Mucosa of rectum (tissue), 2 donors: ENCODE data around the gene CAMTA1.

Experiments used
- H3K27ac ChIP-seq, 2 donors: one replicate each; pipeline ENCODE4 v1.7.0; 2013; ENCODE audit warnings: inconsistent platforms in 2 of 2, low read depth in 2 of 2, low read length in 2 of 2
- H3K27me3 ChIP-seq, 2 donors: one replicate each; pipeline ENCODE4 v1.7.0; 2013; ENCODE audit warnings: low read length in 2 of 2; ENCODE audit not compliant: control insufficient read depth in 2 of 2, insufficient read depth in 2 of 2
- H3K36me3 ChIP-seq, 2 donors: one replicate each; pipeline ENCODE4 v1.7.0; 2013; ENCODE audit warnings: low read length in 2 of 2; ENCODE audit not compliant: control insufficient read depth in 2 of 2, insufficient read depth in 2 of 2
- H3K4me1 ChIP-seq, 2 donors: one replicate each; pipeline ENCODE4 v1.7.0; 2013; ENCODE audit warnings: low read length in 2 of 2, mild to moderate bottlenecking in 1 of 2; ENCODE audit not compliant: control insufficient read depth in 2 of 2, insufficient read depth in 2 of 2
- H3K4me3 ChIP-seq, 2 donors: one replicate each; pipeline ENCODE4 v1.7.0; 2013; ENCODE audit warnings: low read length in 2 of 2
- H3K9ac ChIP-seq, 2 donors: one replicate each; pipeline ENCODE4 v1.7.0; 2013; ENCODE audit warnings: low read length in 2 of 2, low read depth in 1 of 2, mild to moderate bottlenecking in 1 of 2
- H3K9me3 ChIP-seq, 2 donors: one replicate each; pipeline ENCODE4 v1.7.0; 2013; ENCODE audit warnings: low read length in 2 of 2; ENCODE audit not compliant: control insufficient read depth in 2 of 2
- donor health status: healthy.
- donor health status: Normal muscosa, but diverticular disease.

Gene CAMTA1

DNA sequence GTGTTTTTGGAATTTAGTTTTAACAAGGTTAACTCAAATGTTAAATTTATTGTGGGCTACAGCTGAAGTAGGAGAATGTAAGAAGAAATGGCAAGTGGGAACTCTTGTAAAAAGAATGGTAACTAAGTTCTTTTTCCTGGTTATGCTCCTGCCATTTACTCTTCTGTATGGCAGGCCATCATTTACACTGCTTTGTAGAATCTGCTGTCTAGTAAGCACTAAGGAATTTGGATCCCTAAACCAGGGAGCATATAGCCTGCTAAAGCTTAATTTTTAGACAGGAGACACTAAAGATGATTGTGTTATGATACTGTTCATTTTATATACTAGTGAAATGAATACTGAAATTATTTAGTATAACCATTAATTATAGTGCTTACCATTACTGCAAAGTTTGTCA lies 85.3 kb downstream of the CAMTA1 start:
- Histone ChIP-seq H3K9ac (no peak overlapping the region), H3K27me3 (no peaks in the 10 kb centered on the region), H3K9me3 (no peaks in the 10 kb centered on the region), H3K27ac (no peak overlapping the region), H3K4me1 (peaks cover 0 to 7% of the 10 kb centered on the region in 2 donors), H3K36me3 (peaks cover 4 to 6% of the 10 kb centered on the region in 2 donors), H3K4me3 (no peak overlapping the region)

DNA sequence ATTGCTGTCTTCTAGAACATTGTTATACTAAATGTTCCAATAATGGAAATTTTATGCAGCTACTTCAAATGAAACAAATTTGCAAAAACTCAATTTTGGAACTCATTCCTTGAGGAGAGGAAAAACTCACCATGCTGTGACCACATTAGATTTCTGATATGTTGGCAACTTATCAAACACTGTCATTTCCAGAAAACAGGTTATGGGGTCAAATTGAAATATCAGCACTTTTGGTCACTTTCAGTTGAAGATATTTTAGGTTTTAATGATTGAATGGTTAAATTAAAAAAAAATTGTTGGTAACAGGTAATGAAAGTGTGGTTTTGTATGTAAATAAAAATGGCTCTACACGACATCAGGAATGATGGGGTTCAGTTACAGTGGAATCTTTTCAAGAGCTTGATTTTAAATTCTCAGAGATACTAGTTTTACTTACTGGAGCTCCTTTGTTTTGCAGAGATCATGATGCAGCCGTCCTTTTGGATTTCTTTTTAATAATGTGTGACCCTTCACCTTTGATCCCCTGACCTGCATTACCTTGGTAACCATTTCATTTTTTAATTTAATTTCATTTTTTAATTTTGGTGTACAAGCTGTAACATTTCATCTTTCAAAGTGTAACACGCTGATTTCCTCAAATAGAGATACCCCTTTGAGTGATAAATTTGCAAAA lies 86.2 kb downstream of the CAMTA1 start:
- Histone ChIP-seq H3K9ac (no peak overlapping the region), H3K4me3 (no peak overlapping the region), H3K27me3 (no peaks in the 10 kb centered on the region), H3K36me3 (peaks cover 4 to 6% of the 10 kb centered on the region in 2 donors), H3K4me1 (peaks cover 0 to 7% of the 10 kb centered on the region in 2 donors), H3K9me3 (no peaks in the 10 kb centered on the region), H3K27ac (no peak overlapping the region)

DNA sequence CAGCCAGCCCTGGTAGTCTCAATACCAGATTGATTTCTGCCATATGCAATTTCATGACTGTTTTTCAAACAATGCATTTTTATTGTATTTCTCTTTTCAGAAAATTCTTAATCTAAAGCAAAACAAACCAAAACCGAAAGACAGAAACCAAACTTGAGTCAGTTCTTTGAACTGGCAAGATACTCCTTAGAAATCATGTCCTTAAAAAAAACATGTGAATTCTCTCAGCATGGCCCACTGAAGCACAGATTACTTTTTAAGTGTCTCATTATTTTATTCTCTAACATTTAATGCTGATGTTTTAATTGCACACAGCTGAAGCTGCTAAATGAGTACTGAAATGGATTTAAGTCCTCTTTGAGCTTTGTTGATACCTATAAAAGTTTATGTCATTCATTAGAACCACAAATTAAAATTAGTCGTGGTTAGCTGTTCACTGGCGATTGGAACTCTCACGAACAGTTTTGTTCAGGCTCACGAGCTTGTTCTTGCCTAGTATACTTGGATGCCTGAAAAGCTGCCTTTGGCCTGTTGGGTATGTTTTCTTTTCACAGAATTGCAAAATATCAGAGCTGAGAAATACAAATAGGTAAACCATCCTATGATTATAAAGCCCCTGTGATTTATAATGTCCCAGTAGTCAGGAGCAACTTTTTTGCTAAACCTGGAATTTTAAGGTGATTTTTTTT lies 87.5 kb downstream of the CAMTA1 start:
- Histone ChIP-seq H3K27ac (no peak overlapping the region), H3K4me1 (peaks cover 0 to 7% of the 10 kb centered on the region in 2 donors), H3K9me3 (no peaks in the 10 kb centered on the region), H3K36me3 (peaks cover 4 to 15% of the 10 kb centered on the region in 2 donors), H3K4me3 (no peak overlapping the region), H3K9ac (no peak overlapping the region), H3K27me3 (no peaks in the 10 kb centered on the region)

DNA sequence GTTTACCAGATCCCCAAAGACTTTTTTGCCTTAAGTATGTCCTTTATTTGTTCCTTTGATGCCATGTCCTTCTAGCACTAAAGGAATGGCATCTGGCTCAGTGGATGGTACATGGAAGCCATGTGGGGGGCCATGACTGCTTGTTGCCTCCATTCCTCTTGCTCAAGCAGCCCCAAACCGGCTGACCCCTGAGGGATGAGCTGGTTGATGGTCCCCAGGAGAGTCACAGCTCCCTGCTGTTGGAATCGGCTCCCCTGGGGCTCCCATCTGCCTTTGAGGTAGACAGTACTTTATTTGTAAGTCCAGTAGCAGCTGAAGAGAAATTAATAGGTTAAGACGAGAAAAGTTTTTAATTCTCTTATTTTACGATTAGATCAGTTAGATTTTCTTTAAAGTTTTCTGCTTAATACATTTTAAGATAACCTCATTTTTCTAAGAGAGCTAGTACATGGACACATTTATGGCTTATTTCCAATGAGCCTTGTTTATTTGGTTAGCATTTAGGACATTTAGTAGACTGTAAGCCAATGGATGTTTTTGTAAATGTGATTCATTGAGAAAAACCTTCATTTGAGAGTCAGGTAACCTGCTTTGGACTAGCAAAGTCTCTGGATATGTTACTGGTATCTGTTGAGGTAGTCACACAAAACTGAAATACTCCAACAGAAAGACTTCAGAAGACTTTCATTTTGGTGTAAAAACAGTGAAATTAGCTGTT lies 88.2 kb downstream of the CAMTA1 start:
- no peak overlapping the region for H3K9ac ChIP-seq
- no peaks in the 10 kb centered on the region for H3K9me3 ChIP-seq
- no peak overlapping the region for H3K27ac ChIP-seq
- peaks cover 0 to 7% of the 10 kb centered on the region in 2 donors for H3K4me1 ChIP-seq
- H3K4me3 ChIP-seq, result no peak overlapping the region
- no peaks in the 10 kb centered on the region for H3K27me3 ChIP-seq
- peaks cover 4 to 15% of the 10 kb centered on the region in 2 donors for H3K36me3 ChIP-seq

DNA sequence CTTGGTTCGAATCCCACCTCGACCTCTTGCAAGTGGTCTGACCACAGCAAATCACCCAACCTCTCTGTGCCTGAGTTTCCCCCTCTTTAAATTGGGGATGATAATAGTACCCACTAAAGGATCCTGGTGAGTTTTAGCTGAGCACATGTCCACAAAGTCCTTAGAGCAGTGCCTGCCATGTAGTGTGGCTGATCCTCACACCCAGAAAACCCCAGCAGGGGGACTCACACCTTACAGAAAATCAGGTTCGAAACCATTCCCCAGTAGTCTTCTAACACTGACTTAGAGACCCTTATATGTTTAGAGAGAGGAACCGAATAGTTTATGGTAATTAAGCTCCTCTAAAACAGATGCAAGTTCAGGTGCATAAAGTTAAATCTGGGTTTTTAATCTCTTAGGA lies 89.0 kb downstream of the CAMTA1 start:
- Histone ChIP-seq H3K36me3 (peaks cover 4 to 15% of the 10 kb centered on the region in 2 donors), H3K4me3 (no peak overlapping the region), H3K27me3 (no peaks in the 10 kb centered on the region), H3K4me1 (no peaks in the 10 kb centered on the region), H3K9ac (no peak overlapping the region), H3K9me3 (no peaks in the 10 kb centered on the region), H3K27ac (no peak overlapping the region)

DNA sequence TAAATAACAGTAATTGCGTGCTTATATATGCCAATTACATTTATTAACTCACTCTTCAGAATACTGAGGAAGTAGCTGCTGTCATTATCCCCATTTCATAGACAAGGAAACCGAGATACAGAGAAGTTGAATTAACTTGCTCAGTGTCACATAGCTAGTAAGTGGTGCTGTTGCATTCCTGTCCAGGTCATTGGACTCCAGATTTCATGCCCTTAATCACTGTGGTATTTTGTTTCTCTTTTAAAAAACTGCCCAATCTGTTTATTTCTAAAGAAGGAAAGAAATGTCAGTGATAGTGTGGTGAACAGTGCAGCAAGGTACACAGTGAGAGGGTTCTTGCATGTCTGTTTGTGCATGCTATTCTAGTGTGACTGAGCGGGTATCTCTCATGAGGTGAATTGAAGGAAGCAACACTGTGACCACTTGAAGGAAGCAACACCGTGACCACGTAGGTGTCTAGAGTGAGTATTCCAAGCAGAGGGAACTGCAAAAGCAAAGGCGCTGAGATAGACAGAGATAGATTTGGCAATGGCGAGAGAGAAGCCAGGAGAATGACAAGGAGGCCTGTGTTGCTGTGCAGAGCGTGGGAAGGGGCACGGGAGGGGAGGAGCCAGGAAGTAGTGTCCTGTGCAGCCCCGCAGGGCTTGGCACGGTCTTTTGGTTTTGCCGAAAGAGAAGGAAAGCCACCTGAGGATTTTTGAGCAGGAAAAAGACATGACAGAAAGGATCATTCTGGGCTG lies 95.9 kb downstream of the CAMTA1 start:
- peaks cover 3 to 13% of the 10 kb centered on the region in 2 donors for H3K36me3 ChIP-seq
- no peaks in the 10 kb centered on the region for H3K4me1 ChIP-seq
- H3K9ac ChIP-seq, result no peak overlapping the region
- no peak overlapping the region for H3K4me3 ChIP-seq
- H3K27me3 ChIP-seq, result no peaks in the 10 kb centered on the region
- no peak overlapping the region for H3K27ac ChIP-seq
- H3K9me3 ChIP-seq, result no peaks in the 10 kb centered on the region

DNA sequence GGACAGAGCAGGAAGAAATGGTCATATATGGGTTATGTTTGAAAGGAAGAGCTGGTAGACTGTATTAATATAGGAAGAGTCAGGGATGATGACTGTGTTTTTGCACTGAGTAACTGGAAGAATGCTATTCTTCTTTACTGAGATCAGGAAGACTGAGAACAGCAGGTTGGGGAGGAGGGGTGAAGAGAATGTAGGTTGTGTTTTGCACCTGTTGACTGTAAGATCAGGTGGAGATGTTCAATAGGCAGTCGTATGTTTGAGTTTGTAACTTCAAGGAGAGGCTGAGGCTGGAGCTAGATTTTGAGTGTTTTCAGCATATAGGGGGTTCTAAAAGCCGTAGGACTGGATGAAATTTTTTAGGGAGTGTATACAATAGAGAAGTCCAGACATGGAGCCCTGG lies 97.2 kb downstream of the CAMTA1 start:
- Histone ChIP-seq H3K9me3 (no peaks in the 10 kb centered on the region), H3K9ac (no peak overlapping the region), H3K27me3 (no peaks in the 10 kb centered on the region), H3K4me3 (no peak overlapping the region), H3K27ac (no peak overlapping the region), H3K36me3 (peaks cover 3 to 5% of the 10 kb centered on the region in 2 donors), H3K4me1 (no peaks in the 10 kb centered on the region)

DNA sequence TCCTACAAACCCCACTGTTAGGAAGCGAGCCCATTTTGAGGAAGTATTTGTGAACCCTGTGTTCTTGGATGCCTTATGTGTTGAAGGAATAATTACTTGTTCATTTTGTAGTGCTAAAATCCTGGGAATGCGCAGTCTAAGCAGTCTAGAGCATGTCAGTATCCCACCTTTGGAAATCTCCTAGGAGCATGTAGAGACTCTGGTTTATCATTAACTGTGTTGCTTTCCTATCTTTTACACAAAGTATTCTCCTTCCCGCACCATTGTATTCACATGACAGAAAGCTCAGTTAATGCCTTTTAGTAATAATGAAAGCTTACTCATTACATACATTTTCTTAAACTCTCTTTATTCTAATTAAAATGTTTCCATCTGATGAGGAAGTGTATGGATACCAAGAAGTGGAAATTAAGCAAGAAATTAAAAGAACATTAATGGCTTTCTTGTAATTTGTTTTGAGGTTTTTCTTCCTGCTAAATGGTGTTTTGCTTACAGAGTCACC lies 99.4 kb downstream of the CAMTA1 start:
- Histone ChIP-seq H3K4me1 (no peaks in the 10 kb centered on the region), H3K27ac (no peak overlapping the region), H3K27me3 (no peaks in the 10 kb centered on the region), H3K9ac (no peak overlapping the region), H3K4me3 (no peak overlapping the region), H3K36me3 (peaks cover 3 to 6% of the 10 kb centered on the region in 2 donors), H3K9me3 (no peaks in the 10 kb centered on the region)

DNA sequence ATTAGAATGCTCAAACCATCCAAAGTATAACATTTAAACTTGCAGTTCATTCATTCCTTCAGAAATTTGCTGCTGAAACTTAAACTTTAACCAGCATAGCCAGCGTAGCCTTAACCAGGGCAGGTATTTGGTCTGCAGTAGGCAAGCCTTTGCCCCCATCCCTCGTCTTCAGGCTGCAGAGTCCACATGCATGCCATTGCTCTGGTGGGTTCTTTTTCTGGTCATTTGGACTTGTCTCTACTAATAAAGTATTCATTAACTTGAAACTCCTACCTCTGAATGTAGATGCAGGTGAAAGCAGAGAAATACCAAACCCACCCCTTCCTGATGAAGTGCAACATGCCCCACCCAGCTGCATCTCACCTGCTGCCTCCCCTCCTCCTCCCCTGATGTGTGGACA lies 100.2 kb downstream of the CAMTA1 start:
- H3K9ac ChIP-seq, result no peak overlapping the region
- no peaks in the 10 kb centered on the region for H3K27me3 ChIP-seq
- no peaks in the 10 kb centered on the region for H3K9me3 ChIP-seq
- H3K27ac ChIP-seq, result no peak overlapping the region
- H3K4me1 ChIP-seq, result peaks cover 3 to 4% of the 10 kb centered on the region in 2 donors
- H3K4me3 ChIP-seq, result no peak overlapping the region
- peaks cover 3 to 6% of the 10 kb centered on the region in 2 donors for H3K36me3 ChIP-seq
